GM12875 (cell line): ENCODE data around the gene THAP12.

Experiments
- H3K4me3 ChIP-seq: one replicate; pipeline ENCODE4 v1.5.1; 2011; ENCODE audit warnings: low read depth, low read length, control low read depth
- TF ChIP-seq, protein P1 (sequence below): IDR thresholded peaks from 2 replicates; pipeline ENCODE4 v1.5.1; 2011; ENCODE audit warnings: low read depth, mild to moderate bottlenecking, control low read depth, inconsistent platforms, low read length, moderate library complexity, borderline replicate concordance; ENCODE audit not compliant: insufficient read depth

THAP12 gene

DNA sequence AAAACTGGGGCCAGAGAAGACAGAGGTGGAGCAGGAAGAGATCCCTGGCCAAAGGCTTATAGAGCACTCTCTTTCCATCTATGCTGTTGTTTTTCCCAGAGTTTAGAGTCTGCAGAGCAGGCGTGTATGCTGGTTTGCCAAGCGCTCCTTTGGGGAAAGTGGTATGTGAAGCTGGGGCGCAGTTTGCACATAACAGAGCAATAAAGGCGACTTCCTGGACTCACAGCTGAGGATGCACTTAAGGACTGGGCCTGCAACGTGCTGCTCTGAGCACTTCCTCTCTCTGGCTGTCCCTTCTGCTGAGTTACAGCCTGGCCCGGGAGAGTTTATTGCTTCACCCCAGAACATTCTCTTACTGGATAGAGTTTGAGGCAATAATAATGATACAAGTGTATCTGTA lies 41.7 kb downstream of the THAP12 start:
- H3K4me3 ChIP-seq = no peak overlapping the region
- TF ChIP-seq, protein P1, sequence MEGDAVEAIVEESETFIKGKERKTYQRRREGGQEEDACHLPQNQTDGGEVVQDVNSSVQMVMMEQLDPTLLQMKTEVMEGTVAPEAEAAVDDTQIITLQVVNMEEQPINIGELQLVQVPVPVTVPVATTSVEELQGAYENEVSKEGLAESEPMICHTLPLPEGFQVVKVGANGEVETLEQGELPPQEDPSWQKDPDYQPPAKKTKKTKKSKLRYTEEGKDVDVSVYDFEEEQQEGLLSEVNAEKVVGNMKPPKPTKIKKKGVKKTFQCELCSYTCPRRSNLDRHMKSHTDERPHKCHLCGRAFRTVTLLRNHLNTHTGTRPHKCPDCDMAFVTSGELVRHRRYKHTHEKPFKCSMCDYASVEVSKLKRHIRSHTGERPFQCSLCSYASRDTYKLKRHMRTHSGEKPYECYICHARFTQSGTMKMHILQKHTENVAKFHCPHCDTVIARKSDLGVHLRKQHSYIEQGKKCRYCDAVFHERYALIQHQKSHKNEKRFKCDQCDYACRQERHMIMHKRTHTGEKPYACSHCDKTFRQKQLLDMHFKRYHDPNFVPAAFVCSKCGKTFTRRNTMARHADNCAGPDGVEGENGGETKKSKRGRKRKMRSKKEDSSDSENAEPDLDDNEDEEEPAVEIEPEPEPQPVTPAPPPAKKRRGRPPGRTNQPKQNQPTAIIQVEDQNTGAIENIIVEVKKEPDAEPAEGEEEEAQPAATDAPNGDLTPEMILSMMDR = no peak

DNA sequence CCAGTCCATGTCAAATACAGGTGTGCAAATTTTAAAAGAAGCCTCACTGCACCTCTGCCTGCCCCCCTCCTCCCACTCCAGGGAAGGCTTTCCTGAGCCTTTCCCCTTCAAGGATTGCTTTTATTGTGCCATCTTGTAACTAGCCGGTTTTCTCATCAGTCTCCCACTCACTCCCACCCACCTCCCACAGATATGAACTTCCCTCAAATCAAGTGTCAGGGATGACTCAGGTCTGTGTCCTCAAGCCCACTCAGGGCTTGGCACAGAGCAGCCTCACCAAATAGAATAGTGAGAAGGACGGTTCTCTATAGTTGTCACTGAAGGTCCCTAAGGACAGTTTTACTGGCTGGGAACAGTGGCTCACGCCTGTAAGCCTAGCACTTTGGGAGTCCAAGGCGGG lies 43.0 kb downstream of the THAP12 start:
- no peak overlapping the region for H3K4me3 ChIP-seq
- TF ChIP-seq, protein P1 = no peak

DNA sequence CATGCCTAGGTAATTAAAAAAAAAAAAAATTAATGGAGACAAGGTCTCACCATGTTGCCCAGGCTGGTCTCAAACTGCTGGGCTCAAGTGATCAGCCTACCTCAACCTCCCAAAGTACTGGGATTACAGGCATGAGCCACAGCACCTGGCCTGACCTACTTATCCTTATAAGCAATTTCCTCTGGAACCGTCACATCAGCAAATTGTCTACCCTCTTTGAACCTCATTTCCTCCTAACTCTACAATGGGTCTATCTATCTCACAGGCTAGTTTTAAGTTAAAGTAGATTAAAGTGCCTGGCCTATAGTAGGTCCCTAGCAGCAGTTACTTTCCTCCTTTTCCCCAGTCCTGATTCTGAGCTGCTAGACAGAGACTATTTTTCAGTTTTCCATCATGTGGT lies 43.5 kb downstream of the THAP12 start:
- TF ChIP-seq, protein P1 = no peak

DNA sequence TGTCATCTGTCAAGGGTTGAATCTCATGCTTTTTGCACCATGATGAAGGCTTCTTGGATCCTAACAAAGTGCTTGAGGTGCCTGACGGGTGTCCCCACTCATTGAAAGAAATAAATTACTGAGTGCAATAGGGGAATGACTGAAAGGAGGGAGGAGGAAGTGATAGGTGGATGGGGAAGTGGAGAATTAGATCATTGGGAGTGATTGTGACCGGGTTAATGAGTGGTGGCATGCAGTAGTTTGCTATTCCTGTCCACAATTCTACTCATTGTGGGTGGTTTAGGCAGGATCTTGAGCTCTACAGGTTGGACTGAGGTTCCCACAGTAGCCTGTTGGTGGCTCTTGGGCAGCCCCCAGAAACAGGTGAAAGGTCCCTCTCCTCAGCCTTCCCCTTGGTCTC lies 44.3 kb downstream of the THAP12 start:
- TF ChIP-seq, protein P1 = no peak
- no peak overlapping the region for H3K4me3 ChIP-seq

More for the DNA sequence above, 43.5 kb downstream of the THAP12 start:
- no peak overlapping the region for H3K4me3 ChIP-seq

DNA sequence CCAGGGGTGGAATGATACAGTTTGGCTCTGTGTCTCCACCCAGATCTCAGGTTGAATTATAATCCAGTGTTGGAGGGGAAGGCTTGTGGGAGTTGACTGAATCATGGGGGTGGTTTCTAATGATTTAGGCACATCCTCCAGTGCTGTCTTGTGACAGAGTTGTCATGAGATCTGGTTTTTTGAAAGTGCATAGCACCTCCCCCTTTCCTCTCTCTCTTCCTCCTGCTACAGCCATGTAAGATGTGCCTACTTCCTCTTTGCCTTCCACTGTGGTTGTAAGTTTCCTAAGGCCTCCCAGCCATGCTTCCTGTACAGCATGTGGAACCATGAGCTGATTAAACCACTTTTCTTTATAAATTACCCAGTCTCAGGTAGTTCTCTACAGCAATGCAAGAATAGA lies 45.1 kb downstream of the THAP12 start:
- no peak overlapping the region for H3K4me3 ChIP-seq
- TF ChIP-seq, protein P1 = no peak

DNA sequence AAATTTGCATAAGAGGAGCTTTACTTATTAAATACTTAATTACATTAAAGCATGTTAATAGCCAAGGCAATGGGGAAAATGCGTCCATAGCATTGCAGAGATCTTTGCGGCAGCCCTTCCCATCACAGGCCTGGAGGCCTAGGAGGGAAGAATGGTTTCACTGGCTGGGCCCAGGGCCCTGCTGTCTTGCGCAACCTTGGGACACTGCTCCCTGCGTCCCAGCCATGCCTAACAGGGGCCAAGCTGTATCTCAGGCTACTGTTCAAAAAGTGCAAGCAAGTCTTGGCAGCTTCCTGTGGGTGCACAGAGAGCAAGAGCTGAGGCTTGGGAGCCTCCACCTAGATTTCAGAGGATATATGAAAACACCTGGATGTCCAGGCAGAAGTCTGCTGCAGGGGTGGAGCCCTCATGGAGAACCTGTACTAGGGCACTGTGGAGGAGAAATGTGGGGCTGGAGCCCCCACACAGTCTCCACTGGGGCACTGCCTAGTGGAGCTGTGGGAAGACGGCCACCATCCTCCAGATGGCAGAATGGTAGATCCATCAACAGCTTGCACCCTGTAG lies 46.0 kb downstream of the THAP12 start:
- no peak overlapping the region for H3K4me3 ChIP-seq
- TF ChIP-seq, protein P1 = no peak

DNA sequence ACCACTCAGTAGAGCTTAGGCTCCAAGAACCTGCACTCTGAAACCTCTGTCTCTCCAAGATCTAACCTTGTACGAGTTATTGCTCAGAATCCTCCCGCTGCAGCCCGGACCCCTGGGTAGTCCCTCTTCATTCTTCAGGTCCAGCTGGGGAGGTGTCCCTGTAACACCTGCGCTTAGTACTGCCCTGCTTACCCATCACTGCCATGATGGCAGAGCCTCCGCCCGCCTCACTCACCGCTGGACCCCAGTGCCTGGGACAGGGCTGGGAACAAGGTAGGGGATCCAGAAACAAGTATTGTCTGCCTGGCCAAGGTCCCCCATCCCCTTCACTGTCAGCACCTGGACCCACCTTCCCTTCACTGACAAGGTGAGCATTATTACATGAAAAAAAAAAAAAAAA lies 50.3 kb downstream of the THAP12 start:
- TF ChIP-seq, protein P1 = no peak
- no peak overlapping the region for H3K4me3 ChIP-seq
